ENCODE data around the gene CACNA1I. TPM values are rescaled to one million over a fixed set of nuclear protein-coding genes. Genes with fewer than 3 reads are reported as not detected.
A peak's percentile ranks its signal among the peaks of the same experiment; 100 is the strongest.

Gene CACNA1I
- total RNA-seq, 3 donors from 2014 or later: 0.19 to 0.41 (median 0.20) TPM

DNA sequence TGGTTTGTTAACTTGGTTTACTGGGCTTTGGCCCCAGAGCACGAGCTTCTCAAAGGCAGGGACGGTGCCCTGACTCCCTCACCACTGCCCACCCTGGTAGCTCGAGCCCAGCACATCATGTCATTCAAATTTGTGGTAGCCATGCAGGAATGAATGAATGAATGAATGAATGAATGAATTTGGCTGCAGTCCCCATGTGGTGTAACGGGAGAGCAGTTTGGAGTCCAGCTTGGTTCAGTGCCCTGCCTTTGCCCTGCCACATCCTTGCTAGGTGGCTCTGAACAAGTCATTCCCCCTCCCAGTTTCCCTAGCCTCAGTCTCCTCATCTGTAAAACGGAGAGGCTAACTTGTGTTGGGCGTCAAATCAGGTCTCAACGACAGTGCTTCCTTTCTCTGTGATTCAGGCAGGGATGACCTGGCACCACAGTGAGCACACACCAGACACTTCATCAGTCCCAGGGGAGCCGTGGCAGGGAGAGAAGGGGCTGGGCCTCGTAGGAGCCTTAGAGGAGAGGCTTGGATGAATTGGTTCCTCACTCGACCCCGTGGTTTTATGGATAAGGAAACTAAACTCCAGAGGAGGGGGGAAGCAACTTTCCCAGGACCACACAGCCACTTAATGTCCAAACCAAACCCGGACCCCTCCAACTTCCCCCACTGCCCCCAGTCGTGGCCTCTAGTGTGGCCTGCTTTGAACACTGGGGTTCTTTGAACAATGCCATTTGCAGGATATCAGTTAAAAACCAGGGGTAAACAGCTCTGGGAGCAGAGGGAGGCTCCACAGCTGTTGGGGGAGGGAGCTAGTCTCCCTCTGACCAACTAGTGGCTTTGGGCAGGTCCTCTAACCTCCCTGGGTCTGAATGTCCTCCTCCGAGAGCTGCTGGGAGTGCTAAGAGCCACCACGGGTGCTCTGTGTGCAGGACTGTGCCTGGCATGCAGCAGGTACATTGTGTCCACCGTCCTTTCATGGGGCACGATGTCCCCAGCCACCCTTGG, 86.2 kb downstream of the CACNA1I start:
- TF ChIP-seq CTCF (IDR thresholded peaks at IDR 0.05): no peak
- intact Hi-C loops (cut with DNase I, micrococcal nuclease): no loop called here
- no peak for DNase-seq
- ATAC-seq: no peak
- Histone ChIP-seq H3K36me3 (ENCODE audit: low read depth) (no peaks in the 10 kb centered on the region), H3K4me1 (ENCODE audit: low read depth) (peaks cover 1% of the 10 kb centered on the region), H3K9me3 (no peaks in the 10 kb centered on the region), H3K4me3 (no peak overlapping the region)

- ATAC-seq: peak; percentile 23
- Histone ChIP-seq H3K4me1 (ENCODE audit: low read depth) (peaks cover 10% of the 10 kb centered on the region), H3K9me3 (no peaks in the 10 kb centered on the region), H3K4me3 (no peak overlapping the region), H3K36me3 (ENCODE audit: low read depth) (no peaks in the 10 kb centered on the region)
- DNase-seq: no peak
- TF ChIP-seq CTCF (IDR thresholded peaks at IDR 0.05): no peak
- intact Hi-C loops (cut with DNase I, micrococcal nuclease): no loop called here
Observed at GRCh38 chr22:39658367-39658766, 87.8 kb downstream of the CACNA1I start.

DNA sequence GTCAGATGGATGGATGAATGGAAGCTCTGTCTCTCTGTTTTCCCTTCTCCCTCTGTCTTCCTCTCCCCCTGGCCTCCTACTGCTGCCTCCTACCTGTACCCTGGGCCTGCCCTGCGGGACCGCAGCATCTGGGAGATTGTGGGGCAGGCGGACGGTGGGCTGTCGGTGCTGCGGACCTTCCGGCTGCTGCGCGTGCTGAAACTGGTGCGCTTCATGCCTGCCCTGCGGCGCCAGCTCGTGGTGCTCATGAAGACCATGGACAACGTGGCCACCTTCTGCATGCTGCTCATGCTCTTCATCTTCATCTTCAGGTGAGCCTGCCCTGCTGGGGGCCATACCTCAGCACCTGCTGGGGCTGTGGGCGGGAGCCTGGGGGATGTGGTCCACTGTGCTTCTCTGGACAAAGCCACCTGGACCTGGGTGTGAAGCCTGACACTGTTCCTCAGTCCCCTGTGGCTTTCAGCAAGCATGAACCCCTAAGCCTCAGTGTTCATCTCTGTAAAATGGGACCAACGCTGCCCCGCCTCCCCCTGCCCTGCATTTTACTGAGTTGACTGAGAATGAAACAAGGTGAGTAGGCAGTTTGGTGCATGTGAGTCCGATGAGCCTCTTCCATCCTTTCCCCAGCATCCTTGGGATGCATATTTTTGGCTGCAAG, 88.4 kb downstream of the CACNA1I start:
- no peak for TF ChIP-seq CTCF (IDR thresholded peaks at IDR 0.05)
- intact Hi-C loops (cut with DNase I, micrococcal nuclease): no loop called here
- ATAC-seq (no peak), DNase-seq (no peak)
- H3K4me1 ChIP-seq (ENCODE audit: low read depth): peaks cover 10% of the 10 kb centered on the region
- no peak overlapping the region for H3K4me3 ChIP-seq
- no peaks in the 10 kb centered on the region for H3K9me3 ChIP-seq
- no peaks in the 10 kb centered on the region for H3K36me3 ChIP-seq (ENCODE audit: low read depth)

- intact Hi-C loops (cut with DNase I, micrococcal nuclease): no loop called here
- no peak for TF ChIP-seq CTCF (IDR thresholded peaks at IDR 0.05)
- peaks cover 15% of the 10 kb centered on the region for H3K4me1 ChIP-seq (ENCODE audit: low read depth)
- H3K4me3 ChIP-seq: no peak overlapping the region
- no peak for ATAC-seq
- DNase-seq: no peak
- H3K36me3 ChIP-seq (ENCODE audit: low read depth): no peaks in the 10 kb centered on the region
- no peaks in the 10 kb centered on the region for H3K9me3 ChIP-seq
Observed at GRCh38 chr22:39661501-39661841, 90.9 kb downstream of the CACNA1I start.

- ATAC-seq: peak; percentile 79
- DNase-seq: peak; percentile 75 to 87 (median 82)
- Histone ChIP-seq H3K9me3 (no peaks in the 10 kb centered on the region), H3K36me3 (ENCODE audit: low read depth) (no peaks in the 10 kb centered on the region), H3K4me1 (ENCODE audit: low read depth) (peaks cover 15% of the 10 kb centered on the region), H3K4me3 (no peak overlapping the region)
- no peak for TF ChIP-seq CTCF (IDR thresholded peaks at IDR 0.05)
- intact Hi-C loops (cut with DNase I, micrococcal nuclease): no loop called here
Observed at GRCh38 chr22:39661842-39662685, 91.5 kb downstream of the CACNA1I start.

Data from mucosa of descending colon (tissue), 3 donors.